ENCODE measurements around the gene FBXO27. TPM values are rescaled to one million over a fixed set of nuclear protein-coding genes. Genes with fewer than 3 reads are reported as not detected.
"Not testable (repeated sequence)": the region's sequence is repeated elsewhere in the genome, so short reads cannot be mapped to it uniquely, and the experiment has no call there.

Gene FBXO27
- total RNA-seq, 1 donor from 2014 or later, result 0.61 TPM

DNA sequence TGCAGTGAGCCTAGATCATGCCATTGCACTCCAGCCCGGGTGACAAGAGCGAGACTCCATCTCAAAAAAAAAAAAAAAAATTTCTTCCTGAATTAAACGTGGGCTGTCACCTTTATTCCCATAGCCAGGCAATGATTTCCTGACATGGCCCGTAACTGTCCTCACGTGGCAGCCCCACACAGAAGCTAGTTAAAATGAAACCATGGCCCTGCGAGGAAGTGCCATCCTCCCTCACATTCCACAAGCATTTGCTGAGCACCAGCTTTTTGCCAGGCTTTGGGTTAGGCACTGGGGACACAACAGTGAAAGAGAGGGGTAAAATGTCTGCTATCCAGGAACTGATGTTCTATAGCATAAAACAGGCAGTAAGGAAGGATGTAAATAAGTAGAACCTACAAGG lies 13.2 kb upstream of the FBXO27 start:
- intact Hi-C loops (cut with micrococcal nuclease), result no loop called here

DNA sequence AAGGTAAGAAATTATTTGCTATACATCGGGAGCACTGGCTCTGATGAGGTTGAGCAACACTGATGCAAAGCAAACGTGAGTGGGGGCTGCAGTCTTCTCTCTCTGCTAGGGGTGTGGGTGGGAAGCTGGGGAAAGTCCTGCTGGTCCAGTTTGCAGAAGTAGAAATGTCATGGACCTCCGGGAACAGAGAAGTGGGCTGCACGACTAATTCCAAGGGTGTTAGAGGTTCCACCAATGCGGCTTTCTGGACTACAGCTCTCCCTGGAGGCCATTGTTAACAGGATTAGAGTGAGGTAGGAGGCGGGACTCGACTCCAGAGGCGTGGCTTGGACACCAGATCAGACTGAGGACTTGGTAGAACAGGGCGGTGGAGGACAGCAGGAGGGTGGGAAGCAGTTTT lies 5.7 kb upstream of the FBXO27 start:
- intact Hi-C loops (cut with micrococcal nuclease), result no loop called here

DNA sequence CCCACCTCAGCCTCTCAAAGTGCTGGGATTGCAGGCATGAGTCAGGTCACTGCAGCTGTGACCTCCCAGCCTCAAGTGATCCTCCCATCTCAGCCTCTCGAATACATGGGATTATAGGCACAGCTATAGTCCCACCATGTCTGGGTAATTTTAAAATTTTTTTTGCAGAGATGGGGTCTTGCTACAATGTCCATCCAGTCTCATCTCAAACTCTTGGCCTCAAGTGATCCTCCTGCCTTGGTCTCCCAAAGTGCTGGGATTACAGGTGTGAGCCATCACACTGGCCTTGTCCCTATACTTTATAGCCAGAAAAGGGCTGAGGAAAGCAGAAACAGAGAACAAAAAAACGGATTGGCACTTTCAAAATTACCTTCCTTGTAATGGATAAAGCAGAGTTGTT lies 4.8 kb upstream of the FBXO27 start:
- intact Hi-C loops (cut with micrococcal nuclease), result no loop called here

DNA sequence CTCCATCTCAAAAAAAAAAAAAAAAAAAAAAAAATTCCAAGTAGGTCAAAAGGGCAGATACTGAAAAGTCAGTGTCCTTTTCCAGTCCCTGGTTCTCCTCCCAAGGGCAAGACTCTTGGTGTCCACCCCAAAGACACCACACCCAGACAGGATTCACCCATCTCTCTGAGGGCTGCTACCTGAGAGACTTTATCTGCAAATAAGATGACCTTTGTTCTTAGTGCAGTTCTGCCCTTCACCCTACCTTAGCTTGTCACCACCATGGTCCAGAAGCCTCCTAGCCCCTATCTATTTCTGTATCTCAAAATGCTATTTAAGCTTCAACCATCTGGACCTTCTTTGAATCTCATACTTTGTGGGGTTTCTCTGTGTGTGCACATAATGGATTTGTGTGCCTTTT lies 4.2 kb upstream of the FBXO27 start:
- intact Hi-C loops (cut with micrococcal nuclease), result no loop called here

DNA sequence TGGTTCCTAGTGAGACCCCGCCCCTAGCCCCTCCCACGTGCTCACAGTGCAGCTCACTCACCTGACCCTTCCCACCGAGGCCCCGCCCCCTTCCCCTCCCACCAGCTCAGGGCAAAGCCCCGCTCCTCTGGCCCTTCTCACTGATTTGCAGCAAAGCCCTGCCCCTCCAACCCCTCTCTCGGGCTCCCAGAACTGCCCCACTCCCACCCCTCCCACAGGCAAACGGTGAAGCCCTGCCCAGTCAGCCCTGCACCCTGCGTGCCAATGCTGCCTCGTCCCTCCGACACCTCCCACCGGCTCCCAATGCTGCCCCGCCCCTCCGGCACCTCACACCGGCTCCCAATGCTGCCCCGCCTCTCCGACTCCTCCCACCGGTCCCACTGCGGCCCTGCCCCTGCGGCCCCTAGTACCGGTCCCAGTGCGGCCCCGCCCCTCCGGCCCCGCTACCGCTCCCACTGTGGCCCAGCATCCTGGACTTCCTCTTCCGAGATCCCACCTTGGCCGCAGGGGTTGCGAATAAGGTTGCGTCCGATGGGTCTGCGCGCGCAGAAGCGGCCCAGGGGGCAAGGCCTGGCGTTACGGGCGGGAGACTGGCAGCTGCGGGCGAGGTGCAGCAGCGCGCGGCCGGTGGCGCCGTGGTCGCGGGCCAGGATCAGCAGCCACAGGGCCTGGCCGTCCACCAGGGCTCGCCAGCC lies 834 bp downstream of the FBXO27 start:
- intact Hi-C loops (cut with micrococcal nuclease), result no loop called here

DNA sequence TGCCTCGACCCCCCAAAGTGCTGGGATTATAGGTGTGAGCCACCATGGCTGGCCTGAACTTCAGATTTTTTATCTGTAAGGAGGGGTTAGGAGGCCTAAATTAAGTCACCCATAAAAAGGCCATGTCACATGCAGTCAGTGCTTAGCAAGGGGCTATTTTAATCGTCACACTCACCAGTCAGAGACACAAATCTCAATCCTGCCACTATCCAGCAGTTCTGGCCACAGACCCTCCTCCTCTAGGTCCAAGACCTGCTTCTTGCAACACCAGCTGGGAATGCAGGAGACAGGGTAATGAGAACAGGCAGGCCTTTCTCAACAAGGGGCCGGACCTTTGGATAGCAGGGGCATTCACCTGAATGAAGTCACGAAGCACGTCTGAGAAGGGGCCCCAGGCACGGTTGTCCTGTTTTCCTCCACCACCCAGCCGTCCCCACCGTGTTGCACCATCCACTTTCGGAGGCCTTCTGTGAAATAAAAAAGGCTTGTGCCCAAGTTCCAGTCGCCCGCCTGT lies 1.4 kb downstream of the FBXO27 start:
- intact Hi-C loops (cut with micrococcal nuclease), result no loop called here

DNA sequence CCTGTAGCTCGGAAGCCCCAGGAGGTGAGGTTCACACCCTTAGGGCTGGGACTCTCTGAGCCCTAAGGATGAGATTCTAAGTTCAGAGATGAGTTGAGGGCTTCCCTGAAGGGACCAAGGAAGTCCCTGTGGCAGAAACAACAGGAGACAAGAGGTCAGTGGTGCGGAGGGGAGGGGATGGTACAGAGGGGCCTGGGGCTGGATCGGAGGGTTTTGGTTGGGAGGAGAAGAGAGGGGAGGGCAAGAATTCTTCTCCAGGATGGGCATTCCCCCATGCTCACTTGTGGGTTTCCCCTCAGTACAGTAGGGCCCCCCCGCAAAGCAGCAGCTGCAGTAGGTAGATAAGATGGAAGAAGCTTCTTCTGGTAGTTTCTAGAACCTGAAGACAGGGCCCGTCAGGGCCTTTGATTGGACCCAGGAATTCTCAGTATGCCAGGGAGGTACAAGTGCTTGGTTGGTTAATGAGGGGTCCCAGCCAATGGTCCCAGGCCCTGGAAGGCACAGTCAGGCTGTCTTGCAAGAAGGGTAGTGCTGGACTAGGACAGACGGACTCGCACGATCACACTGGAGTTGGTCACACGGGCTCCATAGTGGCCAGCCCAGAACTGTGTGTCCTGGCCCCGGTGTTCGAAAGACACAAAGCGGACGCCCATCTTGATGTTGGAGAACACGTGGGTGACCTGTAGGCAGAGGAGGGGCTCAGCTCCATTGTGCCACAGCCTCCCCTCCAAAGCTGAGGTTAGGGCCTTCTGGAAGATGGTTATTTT lies 7.3 kb downstream of the FBXO27 start:
- intact Hi-C loops (cut with micrococcal nuclease), result no loop called here

DNA sequence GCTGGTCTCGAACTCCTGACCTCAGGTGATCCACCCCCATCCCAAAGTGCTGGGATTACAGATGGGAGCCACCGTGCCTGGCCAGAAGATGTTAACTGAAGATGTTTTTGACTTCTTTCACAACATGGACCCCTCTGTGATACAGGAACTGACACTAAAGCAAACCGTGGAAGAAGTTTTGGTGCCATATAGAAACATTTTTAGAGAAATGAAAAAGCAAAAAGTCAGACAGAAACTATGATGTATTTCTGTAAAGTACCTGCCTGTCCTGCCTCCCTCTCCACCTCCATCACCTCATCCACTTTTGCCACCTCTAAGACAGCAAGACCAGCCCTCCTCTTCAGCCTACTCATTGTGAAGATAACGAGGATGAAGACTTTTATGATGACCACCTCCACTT lies 11.3 kb downstream of the FBXO27 start:
- intact Hi-C loops (cut with micrococcal nuclease), result no loop called here

DNA sequence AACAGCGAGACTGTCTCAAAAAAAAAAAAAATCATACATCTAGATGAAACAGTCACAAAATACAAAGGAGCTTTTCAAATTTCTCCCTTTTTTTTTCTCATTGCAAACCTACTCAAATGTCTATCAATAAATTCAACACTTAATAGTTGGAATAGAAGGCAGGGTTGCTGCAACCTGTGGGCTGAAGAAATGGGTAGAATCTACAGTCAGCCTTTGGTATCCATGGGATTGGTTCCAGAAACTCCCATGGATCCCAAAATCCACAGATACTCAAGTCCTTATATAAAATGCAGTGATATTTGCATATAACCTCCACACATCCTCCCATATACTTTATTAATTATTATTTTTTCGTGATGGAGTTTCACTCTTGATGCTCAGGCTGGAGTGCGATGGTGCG lies 14.7 kb downstream of the FBXO27 start:
- intact Hi-C loops (cut with micrococcal nuclease), result no loop called here

DNA sequence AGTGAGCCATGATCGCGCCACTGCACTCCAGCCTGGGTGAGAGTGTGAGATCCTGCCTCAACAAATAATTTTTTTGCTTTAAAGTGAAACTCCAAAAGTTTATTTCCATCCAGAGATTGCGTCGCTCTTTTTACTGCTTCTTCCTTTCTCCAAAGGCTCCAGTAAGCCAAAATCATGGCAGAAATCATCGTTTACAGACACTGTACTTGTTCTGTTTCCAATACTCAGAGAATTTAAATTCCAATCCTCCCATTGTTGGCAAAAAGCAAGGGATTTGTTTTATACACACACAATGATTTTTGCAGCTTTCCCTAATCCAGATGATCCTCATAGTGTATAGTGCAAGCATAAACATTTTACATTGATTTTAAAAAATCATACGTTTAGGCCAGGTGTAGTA lies 15.3 kb downstream of the FBXO27 start:
- intact Hi-C loops (cut with micrococcal nuclease), result no loop called here

DNA sequence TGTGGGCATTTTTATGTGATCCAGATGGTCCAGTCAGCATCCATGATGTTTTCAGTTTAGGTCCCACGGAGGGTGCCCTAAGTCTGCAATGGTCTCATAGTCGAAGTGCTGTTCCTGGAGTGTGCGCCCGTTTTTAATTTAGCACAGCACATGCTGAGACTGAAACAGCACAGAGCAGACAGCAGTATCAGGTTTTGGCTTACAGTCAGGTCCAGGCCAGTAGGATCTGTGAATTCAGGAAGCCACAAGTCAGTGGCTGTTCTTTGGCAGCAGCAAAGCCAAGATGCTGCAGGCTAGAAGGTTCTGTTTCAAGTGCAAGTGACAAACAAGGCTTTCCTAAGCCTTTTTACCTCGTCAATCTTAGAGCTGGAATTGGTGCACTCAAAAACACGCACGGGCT lies 18.3 kb downstream of the FBXO27 start:
- intact Hi-C loops (cut with micrococcal nuclease), result no loop called here

DNA sequence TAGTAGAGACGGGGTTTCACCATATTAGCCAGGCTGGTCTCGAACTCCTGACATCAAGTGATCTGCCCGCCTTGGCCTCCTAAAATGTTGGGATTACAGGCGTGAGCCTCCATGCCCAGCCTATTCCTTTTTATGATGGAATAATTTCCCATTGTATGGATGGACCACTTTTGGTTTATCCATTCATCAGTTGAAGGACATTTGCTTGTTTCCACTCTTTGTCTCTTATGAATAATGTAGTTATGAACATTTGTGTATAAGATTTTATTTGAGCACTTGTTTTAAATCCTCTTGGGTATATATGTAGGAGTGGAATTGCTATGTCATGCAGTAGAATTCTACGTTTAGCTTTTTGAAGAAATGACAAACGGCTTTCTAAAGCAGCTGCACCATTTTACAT lies 23.3 kb downstream of the FBXO27 start:
- intact Hi-C loops (cut with micrococcal nuclease), result no loop called here

DNA sequence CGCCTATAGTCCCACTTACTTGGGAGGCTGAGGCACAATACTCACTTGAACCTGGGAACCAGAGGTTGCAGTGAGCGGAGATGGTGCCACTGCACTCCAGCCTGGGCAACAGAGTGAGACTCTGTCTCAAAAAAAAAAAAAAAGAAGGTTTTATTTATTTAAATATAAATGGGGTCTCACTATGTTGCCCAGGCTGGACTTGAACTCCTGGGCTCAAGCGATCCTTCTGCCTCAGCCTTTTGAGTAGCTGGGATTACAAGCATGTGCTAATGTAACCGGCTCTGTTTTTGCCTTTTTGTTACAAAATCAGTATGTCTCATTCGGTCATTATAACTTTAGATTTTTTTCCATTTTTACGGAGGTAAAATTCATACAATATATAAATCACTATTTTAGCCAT lies 24.2 kb downstream of the FBXO27 start:
- intact Hi-C loops (cut with micrococcal nuclease), result no loop called here

DNA sequence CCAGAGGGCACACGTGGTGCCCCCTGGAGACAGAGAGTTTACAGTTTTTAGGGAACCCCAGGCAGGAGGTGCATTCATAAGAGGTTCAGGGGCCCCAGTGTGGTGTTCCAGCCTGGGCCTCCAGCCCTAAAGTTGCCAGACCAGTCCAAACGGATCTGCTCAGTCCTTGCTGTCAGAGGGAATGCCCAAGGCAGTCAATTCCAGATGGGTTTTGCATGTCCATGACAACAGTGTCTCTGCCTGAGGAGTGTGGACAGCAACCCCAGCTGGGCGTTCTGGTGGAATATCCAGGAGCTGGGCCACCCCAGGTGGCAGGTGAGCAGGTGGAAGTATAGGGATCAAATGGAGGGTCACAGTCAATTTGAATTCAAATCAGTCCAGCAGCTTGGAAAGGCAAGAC lies 25.3 kb downstream of the FBXO27 start:
- intact Hi-C loops (cut with micrococcal nuclease), result no loop called here

DNA sequence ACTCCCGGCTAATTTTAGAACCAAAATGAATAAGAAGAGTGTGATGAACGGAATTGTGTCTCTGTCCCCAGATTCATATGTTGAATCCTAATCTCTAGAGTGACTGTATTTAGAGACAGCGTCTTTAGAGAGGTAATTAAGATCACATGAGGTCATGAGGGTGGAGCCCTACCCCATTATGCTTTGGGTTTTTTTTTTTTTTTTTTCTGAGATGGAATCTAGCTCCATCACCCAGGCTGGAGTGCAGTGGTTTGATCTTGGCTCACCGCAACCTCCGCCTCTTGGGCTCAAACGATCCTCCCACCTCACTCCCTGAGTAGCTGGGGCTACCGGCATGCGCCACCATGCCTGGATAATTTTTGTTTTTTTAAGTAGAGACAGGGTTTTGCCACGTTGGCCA lies 27.9 kb downstream of the FBXO27 start:
- intact Hi-C loops (cut with micrococcal nuclease), result no loop called here

DNA sequence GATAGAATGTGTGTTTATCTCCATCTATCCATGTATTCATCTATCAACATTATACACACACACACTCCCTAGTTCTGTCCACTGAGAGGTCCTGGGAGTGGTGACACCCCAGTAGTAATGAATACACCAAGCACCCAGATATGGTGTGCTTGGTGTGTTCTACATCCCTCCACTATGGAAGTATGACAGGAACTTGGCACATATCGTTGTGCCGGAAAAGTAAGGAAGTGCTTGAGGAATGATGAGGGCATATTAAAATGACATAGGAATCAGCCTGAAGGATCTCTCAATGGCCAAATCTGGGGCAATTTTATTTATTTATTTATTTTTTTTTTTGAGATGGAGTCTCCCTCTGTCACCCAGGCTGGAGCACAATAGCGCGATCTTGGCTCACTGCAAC lies 28.6 kb downstream of the FBXO27 start:
- intact Hi-C loops (cut with micrococcal nuclease), result no loop called here

DNA sequence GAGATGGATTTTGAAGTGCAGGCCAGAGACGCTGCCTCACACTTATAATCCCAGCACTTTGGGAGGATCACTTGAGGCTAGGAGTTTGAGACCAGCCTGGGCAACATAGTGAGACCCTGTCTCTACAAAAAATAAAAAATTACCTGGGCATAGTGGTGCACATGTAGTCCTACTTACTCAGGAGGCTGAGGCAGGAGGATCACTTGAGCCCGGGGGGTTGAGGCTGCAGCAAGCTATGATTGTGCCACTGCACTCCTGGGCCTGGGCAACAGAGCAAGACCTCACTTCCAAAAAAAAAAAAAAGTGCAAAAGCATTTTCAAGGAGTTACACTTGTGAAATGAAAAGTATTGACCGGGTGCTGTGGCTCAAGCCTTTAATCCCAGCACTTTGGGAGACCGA lies 29.2 kb downstream of the FBXO27 start:
- intact Hi-C loops (cut with micrococcal nuclease), result no loop called here

DNA sequence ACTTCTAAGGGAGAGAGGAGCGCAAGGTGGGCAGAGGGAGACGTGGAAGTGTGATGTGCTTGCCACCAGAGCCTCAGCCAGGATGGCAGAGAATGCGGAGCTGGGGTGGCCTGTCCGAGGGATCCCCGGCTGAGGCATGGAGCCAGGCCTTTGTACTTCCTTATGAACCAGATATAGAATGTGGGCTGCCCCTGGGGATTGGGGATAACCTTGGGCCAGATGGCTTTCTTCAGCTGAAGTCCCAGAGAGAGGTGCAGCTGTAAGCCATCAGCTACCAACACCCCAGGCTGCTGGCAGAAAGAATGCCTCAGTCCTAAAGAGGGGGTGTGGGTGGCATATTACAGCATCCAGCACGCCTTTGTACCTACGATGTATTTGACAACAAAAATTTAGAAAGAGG lies 31.3 kb downstream of the FBXO27 start:
- intact Hi-C loops (cut with micrococcal nuclease), result no loop called here

DNA sequence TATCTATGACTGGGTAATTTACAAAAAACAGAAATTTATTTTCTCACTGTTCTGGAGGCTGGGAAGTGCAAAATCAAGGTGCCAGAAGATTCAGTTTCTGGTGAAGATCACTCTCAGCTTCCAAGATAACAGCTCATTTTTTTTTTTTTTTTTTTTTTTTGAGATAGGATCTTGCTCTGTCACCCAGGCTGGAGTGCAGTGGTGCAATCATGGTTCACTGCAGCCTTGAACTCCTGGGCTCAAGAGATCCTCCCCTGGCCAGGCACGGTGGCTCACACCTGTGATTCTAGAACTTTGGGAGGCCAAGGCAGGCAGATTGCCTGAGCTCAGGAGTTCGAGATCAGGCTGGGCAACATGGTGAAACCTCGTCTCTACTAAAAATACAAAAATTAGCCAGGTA lies 34.8 kb downstream of the FBXO27 start:
- intact Hi-C loops (cut with micrococcal nuclease), result not testable (repeated sequence)

DNA sequence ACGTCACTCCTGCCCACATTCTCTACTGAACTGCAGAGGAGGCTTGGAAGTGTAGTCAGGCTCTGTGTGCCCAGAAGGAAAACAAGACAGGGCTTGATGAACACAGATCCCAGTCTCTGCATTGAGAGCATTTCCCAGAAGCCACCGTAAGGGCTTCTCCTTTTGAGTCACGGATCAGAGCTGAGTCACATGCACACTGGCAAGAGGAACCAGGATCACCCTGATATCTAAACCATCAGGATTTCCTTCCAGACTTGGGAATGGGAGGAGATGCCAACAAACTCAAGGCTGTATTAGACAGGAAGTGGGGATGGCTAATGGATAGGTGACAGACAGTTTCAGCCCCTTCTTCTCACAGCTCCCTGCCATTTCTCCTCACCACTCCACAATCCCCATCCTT lies 39.1 kb downstream of the FBXO27 start:
- intact Hi-C loops (cut with micrococcal nuclease), result no loop called here

DNA sequence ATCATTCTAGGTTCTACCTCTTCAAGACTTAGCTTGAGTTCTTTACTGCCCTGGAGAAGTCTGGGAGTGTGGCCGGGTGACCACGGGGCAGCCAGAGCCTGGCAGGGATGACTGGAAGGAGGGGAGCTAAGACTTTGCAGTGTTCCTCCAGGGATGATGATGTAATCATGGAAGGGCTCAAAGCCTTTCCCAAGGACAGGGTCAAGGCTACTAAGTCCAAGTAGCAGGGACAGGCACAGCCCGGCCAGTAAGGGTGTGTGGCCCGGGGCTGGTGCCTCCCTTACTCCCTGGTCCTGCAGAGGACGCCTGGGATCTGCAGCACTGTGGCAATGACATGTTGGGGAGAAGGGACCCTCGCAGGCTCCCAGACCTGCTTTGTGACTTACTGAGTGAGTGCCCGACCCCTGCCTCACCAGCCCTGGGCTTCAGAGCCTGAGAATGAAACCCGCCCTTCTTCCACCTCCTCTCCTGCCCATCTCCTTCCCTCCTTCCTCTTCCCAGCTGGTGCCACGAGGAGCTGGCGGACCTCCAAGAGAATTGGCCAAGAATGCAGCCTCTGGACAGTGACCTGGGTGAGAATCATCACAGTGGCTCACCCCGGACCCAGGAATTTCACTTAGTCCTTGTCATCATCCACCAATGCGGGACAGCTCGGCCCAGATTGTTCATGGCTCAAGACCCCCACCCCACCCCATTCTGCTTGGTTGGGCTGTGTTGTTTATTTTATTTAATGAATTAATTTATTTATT lies 41.2 kb downstream of the FBXO27 start:
- intact Hi-C loops (cut with micrococcal nuclease), result no loop called here

DNA sequence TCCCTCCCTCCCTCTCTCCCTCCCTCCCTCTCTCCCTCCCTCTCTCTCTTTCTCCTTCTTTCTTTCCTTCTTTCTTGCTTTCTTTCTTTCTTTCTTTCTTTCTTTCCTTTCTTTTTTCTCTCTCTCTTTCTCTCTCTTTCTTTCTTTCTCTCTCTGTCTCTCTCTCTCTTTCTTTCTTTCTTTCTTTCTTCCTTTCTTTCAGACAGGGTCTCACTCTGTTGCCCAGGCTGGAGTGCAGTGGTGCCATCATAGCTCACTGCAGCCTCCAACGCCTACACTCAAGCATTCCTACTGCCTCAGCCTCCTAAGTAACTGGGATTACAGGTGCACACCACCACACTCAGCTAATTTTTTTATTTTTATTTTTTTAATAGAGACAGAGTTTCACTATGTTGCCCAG lies 42.7 kb downstream of the FBXO27 start:
- intact Hi-C loops (cut with micrococcal nuclease), result not testable (repeated sequence)

Measured in T-helper 2 cell treated with Interferon-gamma antibody and Interleukin-4, amounts not matched to agents 100 ng/mL and 5 ng/mL, for 36 hours (primary cell).